ENCODE results near the gene IGFBP2.
A peak's percentile ranks its signal among the peaks of the same experiment; 100 is the strongest.

IGFBP2 gene

GRCh38 chr2:216617159-216617815, 15.9 kb upstream of the IGFBP2 start:
- no peak overlapping the region for H3K9ac ChIP-seq (ENCODE audit: low read length)
- no peaks in the 10 kb centered on the region for H3K9me3 ChIP-seq (ENCODE audit: low read length)
- H3K4me1 ChIP-seq (ENCODE audit: insufficient read depth, low read length), result peaks cover 17% of the 10 kb centered on the region
- H3K27ac ChIP-seq (ENCODE audit: low read depth, low read length), result no peak overlapping the region
- H3K36me3 ChIP-seq (ENCODE audit: insufficient read depth, low read length), result no peaks in the 10 kb centered on the region
- H3K27me3 ChIP-seq (ENCODE audit: control insufficient read depth in 1 of 2, insufficient read depth in 2 of 2, low read length in 2 of 2), result no peaks in the 10 kb centered on the region
- no peak overlapping the region for H3K4me3 ChIP-seq (ENCODE audit: low read depth in 1 of 2, low read length in 2 of 2)

DNA sequence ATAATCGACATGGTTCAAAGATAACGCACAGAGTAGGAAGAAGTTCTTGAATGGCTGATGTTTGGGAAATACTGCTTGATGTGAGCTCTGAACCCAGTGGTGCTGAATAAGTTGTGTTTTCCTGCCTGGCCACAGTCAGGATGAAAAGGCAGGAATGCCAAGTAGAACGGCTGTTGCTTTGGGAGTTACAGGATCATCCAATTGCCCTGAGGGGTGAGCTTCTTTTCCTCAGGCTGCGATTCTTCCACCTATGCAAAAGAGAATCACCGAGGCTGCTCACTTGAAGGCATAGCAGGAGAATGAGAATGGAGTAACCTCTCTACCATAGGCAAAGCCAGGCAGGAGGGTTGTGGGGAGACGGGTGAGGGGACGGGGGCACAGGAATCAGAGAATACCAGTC, 14.4 kb upstream of the IGFBP2 start:
- Histone ChIP-seq H3K27me3 (ENCODE audit: control insufficient read depth in 1 of 2, insufficient read depth in 2 of 2, low read length in 2 of 2) (no peaks in the 10 kb centered on the region), H3K9ac (ENCODE audit: low read length) (no peak overlapping the region), H3K36me3 (ENCODE audit: insufficient read depth, low read length) (no peaks in the 10 kb centered on the region), H3K9me3 (ENCODE audit: low read length) (no peaks in the 10 kb centered on the region), H3K4me1 (ENCODE audit: insufficient read depth, low read length) (peaks cover 17% of the 10 kb centered on the region), H3K27ac (ENCODE audit: low read depth, low read length) (no peak overlapping the region), H3K4me3 (ENCODE audit: low read depth in 1 of 2, low read length in 2 of 2) (no peak overlapping the region)

GRCh38 chr2:216619411-216620393, 13.5 kb upstream of the IGFBP2 start:
- H3K27ac ChIP-seq (ENCODE audit: low read depth, low read length), result no peak overlapping the region
- peaks cover 6% of the 10 kb centered on the region for H3K9me3 ChIP-seq (ENCODE audit: low read length)
- no peak overlapping the region for H3K4me3 ChIP-seq (ENCODE audit: low read depth in 1 of 2, low read length in 2 of 2)
- no peaks in the 10 kb centered on the region for H3K27me3 ChIP-seq (ENCODE audit: control insufficient read depth in 1 of 2, insufficient read depth in 2 of 2, low read length in 2 of 2)
- H3K4me1 ChIP-seq (ENCODE audit: insufficient read depth, low read length), result peaks cover 17% of the 10 kb centered on the region
- H3K9ac ChIP-seq (ENCODE audit: low read length), result no peak overlapping the region
- H3K36me3 ChIP-seq (ENCODE audit: insufficient read depth, low read length), result no peaks in the 10 kb centered on the region

GRCh38 chr2:216620786-216621185, 12.4 kb upstream of the IGFBP2 start:
- H3K9me3 ChIP-seq (ENCODE audit: low read length), result peaks cover 8% of the 10 kb centered on the region
- no peaks in the 10 kb centered on the region for H3K36me3 ChIP-seq (ENCODE audit: insufficient read depth, low read length)
- no peak overlapping the region for H3K27ac ChIP-seq (ENCODE audit: low read depth, low read length)
- no peak overlapping the region for H3K9ac ChIP-seq (ENCODE audit: low read length)
- H3K4me3 ChIP-seq (ENCODE audit: low read depth in 1 of 2, low read length in 2 of 2), result no peak overlapping the region
- H3K4me1 ChIP-seq (ENCODE audit: insufficient read depth, low read length), result peaks cover 17% of the 10 kb centered on the region
- H3K27me3 ChIP-seq (ENCODE audit: control insufficient read depth in 1 of 2, insufficient read depth in 2 of 2, low read length in 2 of 2), result no peaks in the 10 kb centered on the region

GRCh38 chr2:216621292-216621691, 11.9 kb upstream of the IGFBP2 start:
- no peak overlapping the region for H3K4me3 ChIP-seq (ENCODE audit: low read depth in 1 of 2, low read length in 2 of 2)
- H3K9me3 ChIP-seq (ENCODE audit: low read length), result peaks cover 8% of the 10 kb centered on the region
- no peaks in the 10 kb centered on the region for H3K36me3 ChIP-seq (ENCODE audit: insufficient read depth, low read length)
- peaks cover 17% of the 10 kb centered on the region for H3K4me1 ChIP-seq (ENCODE audit: insufficient read depth, low read length)
- H3K27me3 ChIP-seq (ENCODE audit: control insufficient read depth in 1 of 2, insufficient read depth in 2 of 2, low read length in 2 of 2), result no peaks in the 10 kb centered on the region
- no peak overlapping the region for H3K27ac ChIP-seq (ENCODE audit: low read depth, low read length)
- no peak overlapping the region for H3K9ac ChIP-seq (ENCODE audit: low read length)

DNA sequence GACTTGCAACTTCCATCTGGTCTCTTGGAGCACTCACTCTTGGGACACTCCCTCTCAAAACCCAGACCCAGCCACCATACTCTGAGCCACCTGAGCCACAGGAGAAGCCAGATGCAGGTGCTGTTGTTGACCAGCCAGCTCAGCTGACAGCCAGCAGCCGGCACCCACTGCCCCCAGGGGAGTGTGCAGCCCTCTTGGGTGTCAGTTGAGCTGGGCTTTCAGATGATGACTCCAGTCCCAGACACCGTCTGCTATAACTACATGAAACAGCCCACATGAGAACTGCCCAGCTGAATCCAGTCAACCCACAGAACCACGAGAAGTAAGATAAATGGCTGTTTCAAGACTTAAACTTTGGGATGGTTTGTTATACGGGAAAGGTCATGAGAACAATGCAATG, 10.7 kb upstream of the IGFBP2 start:
- no peaks in the 10 kb centered on the region for H3K27me3 ChIP-seq (ENCODE audit: control insufficient read depth in 1 of 2, insufficient read depth in 2 of 2, low read length in 2 of 2)
- no peaks in the 10 kb centered on the region for H3K36me3 ChIP-seq (ENCODE audit: insufficient read depth, low read length)
- H3K9ac ChIP-seq (ENCODE audit: low read length), result no peak overlapping the region
- H3K4me1 ChIP-seq (ENCODE audit: insufficient read depth, low read length), result peaks cover 17% of the 10 kb centered on the region
- peaks cover 8% of the 10 kb centered on the region for H3K9me3 ChIP-seq (ENCODE audit: low read length)
- no peak overlapping the region for H3K4me3 ChIP-seq (ENCODE audit: low read depth in 1 of 2, low read length in 2 of 2)
- no peak overlapping the region for H3K27ac ChIP-seq (ENCODE audit: low read depth, low read length)

GRCh38 chr2:216624251-216624650, 9.0 kb upstream of the IGFBP2 start:
- no peaks in the 10 kb centered on the region for H3K27me3 ChIP-seq (ENCODE audit: control insufficient read depth in 1 of 2, insufficient read depth in 2 of 2, low read length in 2 of 2)
- H3K9ac ChIP-seq (ENCODE audit: low read length), result no peak overlapping the region
- no peaks in the 10 kb centered on the region for H3K36me3 ChIP-seq (ENCODE audit: insufficient read depth, low read length)
- H3K9me3 ChIP-seq (ENCODE audit: low read length), result peaks cover 8% of the 10 kb centered on the region
- H3K4me3 ChIP-seq (ENCODE audit: low read depth in 1 of 2, low read length in 2 of 2), result no peak overlapping the region
- H3K4me1 ChIP-seq (ENCODE audit: insufficient read depth, low read length), result peaks cover 17% of the 10 kb centered on the region
- H3K27ac ChIP-seq (ENCODE audit: low read depth, low read length), result no peak overlapping the region

- H3K27ac ChIP-seq (ENCODE audit: low read depth, low read length), result no peak overlapping the region
- H3K9ac ChIP-seq (ENCODE audit: low read length), result no peak overlapping the region
- peaks cover 5% of the 10 kb centered on the region for H3K4me1 ChIP-seq (ENCODE audit: insufficient read depth, low read length)
- no peaks in the 10 kb centered on the region for H3K36me3 ChIP-seq (ENCODE audit: insufficient read depth, low read length)
- H3K9me3 ChIP-seq (ENCODE audit: low read length), result peaks cover 8% of the 10 kb centered on the region
- H3K27me3 ChIP-seq (ENCODE audit: control insufficient read depth in 1 of 2, insufficient read depth in 2 of 2, low read length in 2 of 2), result no peaks in the 10 kb centered on the region
- H3K4me3 ChIP-seq (ENCODE audit: low read depth in 1 of 2, low read length in 2 of 2), result no peak overlapping the region
Observed at GRCh38 chr2:216626168-216626874, 6.9 kb upstream of the IGFBP2 start.

DNA sequence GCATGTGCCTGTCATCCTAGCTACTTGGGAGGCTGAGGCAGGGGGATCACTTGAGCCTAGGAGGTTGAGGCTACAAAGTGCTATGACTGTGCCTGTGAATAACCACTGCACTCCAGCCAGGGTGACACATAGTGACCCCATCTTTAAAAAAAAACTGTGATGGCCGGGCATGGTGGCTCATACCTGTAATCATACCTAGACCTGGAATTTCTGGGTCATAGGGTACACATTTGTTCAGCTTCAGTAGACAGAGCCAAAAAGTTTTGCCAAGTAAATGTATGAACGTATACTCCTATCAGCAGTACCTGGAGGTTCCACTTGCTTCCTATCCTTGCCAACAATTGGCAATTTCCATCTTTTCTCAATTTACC, 6.4 kb upstream of the IGFBP2 start:
- Histone ChIP-seq H3K9me3 (ENCODE audit: low read length) (peaks cover 8% of the 10 kb centered on the region), H3K36me3 (ENCODE audit: insufficient read depth, low read length) (no peaks in the 10 kb centered on the region), H3K27me3 (ENCODE audit: control insufficient read depth in 1 of 2, insufficient read depth in 2 of 2, low read length in 2 of 2) (no peaks in the 10 kb centered on the region), H3K27ac (ENCODE audit: low read depth, low read length) (no peak overlapping the region), H3K4me1 (ENCODE audit: insufficient read depth, low read length) (peaks cover under 1% of the 10 kb centered on the region), H3K4me3 (ENCODE audit: low read depth in 1 of 2, low read length in 2 of 2) (no peak overlapping the region), H3K9ac (ENCODE audit: low read length) (no peak overlapping the region)

DNA sequence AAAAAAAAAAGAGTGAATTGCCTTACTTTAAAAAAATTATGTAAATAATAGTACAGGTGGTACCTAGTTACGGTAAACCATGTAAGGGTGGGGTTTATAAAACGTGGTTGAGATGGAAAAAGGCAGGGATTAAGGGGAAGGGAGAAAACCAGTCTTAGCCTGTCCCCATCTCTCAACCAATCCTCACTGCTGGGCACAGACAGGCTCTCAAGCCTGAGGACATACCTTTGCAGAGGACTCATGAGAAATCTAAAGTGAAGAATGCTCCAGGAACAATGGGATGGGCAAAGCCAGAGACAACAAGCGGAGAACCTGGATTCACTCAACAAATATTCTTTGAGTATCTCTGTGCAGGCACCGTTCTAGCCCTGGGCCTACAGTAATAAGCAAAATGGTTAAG, 3.4 kb upstream of the IGFBP2 start:
- peaks cover 4 to 12% of the 10 kb centered on the region in 2 donors for H3K27me3 ChIP-seq (ENCODE audit: control insufficient read depth in 1 of 2, insufficient read depth in 2 of 2, low read length in 2 of 2)
- H3K4me1 ChIP-seq (ENCODE audit: insufficient read depth, low read length), result peaks cover 9% of the 10 kb centered on the region
- H3K4me3 ChIP-seq (ENCODE audit: low read depth in 1 of 2, low read length in 2 of 2), result no peak overlapping the region
- no peaks in the 10 kb centered on the region for H3K36me3 ChIP-seq (ENCODE audit: insufficient read depth, low read length)
- H3K9me3 ChIP-seq (ENCODE audit: low read length), result peaks cover under 1% of the 10 kb centered on the region
- no peak overlapping the region for H3K9ac ChIP-seq (ENCODE audit: low read length)
- H3K27ac ChIP-seq (ENCODE audit: low read depth, low read length), result no peak overlapping the region

GRCh38 chr2:216632346-216632951, 771 bp upstream of the IGFBP2 start:
- Histone ChIP-seq H3K4me3 (ENCODE audit: low read depth in 1 of 2, low read length in 2 of 2) (peak overlapping the region; percentile 38 to 57), H3K27ac (ENCODE audit: low read depth, low read length) (no peak overlapping the region)

More at GRCh38 chr2:216632346-216632951, 771 bp upstream of the IGFBP2 start:
- Histone ChIP-seq H3K27me3 (ENCODE audit: control insufficient read depth in 1 of 2, insufficient read depth in 2 of 2, low read length in 2 of 2) (peaks cover 12 to 28% of the 10 kb centered on the region in 2 donors), H3K36me3 (ENCODE audit: insufficient read depth, low read length) (no peaks in the 10 kb centered on the region), H3K9me3 (ENCODE audit: low read length) (no peaks in the 10 kb centered on the region), H3K9ac (ENCODE audit: low read length) (no peak overlapping the region), H3K4me1 (ENCODE audit: insufficient read depth, low read length) (peaks cover 9% of the 10 kb centered on the region)

Data from muscle layer of colon (tissue), 2 donors.